Liver (tissue), 9 donors: ENCODE data around the gene GREB1L. TPM values are rescaled to one million over a fixed set of nuclear protein-coding genes. Genes with fewer than 3 reads are reported as not detected.

ENCODE experiments used
- DNase-seq: peaks from one replicate; pipeline ENCODE4 v3.0.0-alpha.2; 2017; ENCODE audit warnings: low spot score
- H3K27ac ChIP-seq, 2 donors: one replicate each; pipeline ENCODE4 v1.7.0; 2013; ENCODE audit warnings: inconsistent platforms in 2 of 2, low read length in 2 of 2, control low read depth in 1 of 2, low read depth in 1 of 2, mild to moderate bottlenecking in 1 of 2
- H3K27me3 ChIP-seq, 4 donors: one replicate each; pipeline versions ENCODE4 v1.6.1 to v1.7.0; 2013; ENCODE audit warnings: low read length in 3 of 4, inconsistent platforms in 1 of 4, mild to moderate bottlenecking in 1 of 4, moderate library complexity in 1 of 4; ENCODE audit not compliant: control insufficient read depth in 4 of 4, insufficient read depth in 4 of 4
- H3K36me3 ChIP-seq, 4 donors: one replicate each; pipeline versions ENCODE4 v1.6.1 to v1.7.0; 2013; ENCODE audit warnings: low read length in 3 of 4, mild to moderate bottlenecking in 3 of 4, low read depth in 1 of 4, moderate library complexity in 1 of 4; ENCODE audit not compliant: control insufficient read depth in 4 of 4, insufficient read depth in 3 of 4
- H3K4me1 ChIP-seq, 4 donors: one replicate each; pipeline versions ENCODE4 v1.6.1 to v1.7.0; 2013; ENCODE audit warnings: low read length in 3 of 4, mild to moderate bottlenecking in 3 of 4, moderate library complexity in 1 of 4; ENCODE audit not compliant: control insufficient read depth in 4 of 4, insufficient read depth in 4 of 4
- H3K4me3 ChIP-seq, 3 donors: one replicate each; pipeline versions ENCODE4 v1.6.1 to v1.7.0; 2013; ENCODE audit warnings: low read length in 3 of 3, control low read depth in 1 of 3, low read depth in 1 of 3, mild to moderate bottlenecking in 1 of 3
- H3K9ac ChIP-seq, 2 donors: one replicate each; pipeline ENCODE4 v1.7.0; 2013; ENCODE audit warnings: low read length in 2 of 2, mild to moderate bottlenecking in 2 of 2, moderate library complexity in 2 of 2, control low read depth in 1 of 2, low read depth in 1 of 2
- H3K9me3 ChIP-seq, 4 donors: one replicate each; pipeline versions ENCODE4 v1.6.1 to v1.7.0; 2013; ENCODE audit warnings: low read length in 3 of 4; ENCODE audit not compliant: control insufficient read depth in 4 of 4
- CTCF ChIP-seq: fragments of 150-350 bp; IDR thresholded peaks from 2 replicates; pipeline ENCODE4 v1.5.1; 2017; ENCODE audit warnings: improper control_type of control experiment, low read depth, low read length; ENCODE audit not compliant: missing input control
- EGR1 ChIP-seq, 2 donors: IDR thresholded peaks; 2 replicates each; pipeline ENCODE4 v1.6.1; 2016 to 2018; ENCODE audit warnings: antibody characterized with exemption in 2 of 2, low read depth in 2 of 2
- FOXA1 ChIP-seq: IDR thresholded peaks from 2 replicates; pipeline ENCODE4 v1.6.1; 2016; ENCODE audit warnings: antibody characterized with exemption
- FOXA2 ChIP-seq: IDR thresholded peaks from 2 replicates; pipeline ENCODE4 v1.6.1; 2016; ENCODE audit warnings: antibody characterized with exemption
- GABPA ChIP-seq, 2 donors: IDR thresholded peaks in 1 of 2; conservative IDR thresholded peaks in 1 of 2; 2 replicates each; pipeline ENCODE4 v1.6.1; 2016; ENCODE audit warnings: antibody characterized with exemption in 2 of 2, mild to moderate bottlenecking in 1 of 2, moderate library complexity in 1 of 2
- HNF4A ChIP-seq, 2 donors: conservative IDR thresholded peaks; 2 replicates each; pipeline ENCODE4 v1.6.1; 2016; ENCODE audit warnings: antibody characterized with exemption in 2 of 2, mild to moderate bottlenecking in 2 of 2
- HNF4G ChIP-seq: IDR thresholded peaks from 2 replicates; pipeline ENCODE4 v1.6.1; 2016; ENCODE audit warnings: antibody characterized with exemption
- JUND ChIP-seq, 2 donors: IDR thresholded peaks; 2 replicates each; pipeline ENCODE4 v1.6.1; 2016; ENCODE audit warnings: antibody characterized with exemption in 2 of 2
- MAX ChIP-seq: IDR thresholded peaks from 2 replicates; pipeline ENCODE4 v1.6.1; 2016; ENCODE audit warnings: antibody characterized with exemption
- NR2F2 ChIP-seq: IDR thresholded peaks from 2 replicates; pipeline ENCODE4 v1.6.1; 2016; ENCODE audit warnings: antibody characterized with exemption
- RAD21 ChIP-seq, 2 donors: IDR thresholded peaks; 2 replicates each; pipeline ENCODE4 v1.6.1; 2016; ENCODE audit warnings: antibody characterized with exemption in 2 of 2, mild to moderate bottlenecking in 2 of 2
- RXRA ChIP-seq, 2 donors: IDR thresholded peaks; 2 replicates each; pipeline ENCODE4 v1.6.1; 2017 to 2018; ENCODE audit warnings: antibody characterized with exemption in 2 of 2, mild to moderate bottlenecking in 1 of 2
- SP1 ChIP-seq: IDR thresholded peaks from 2 replicates; pipeline ENCODE4 v1.6.1; 2018; ENCODE audit warnings: antibody characterized with exemption, mild to moderate bottlenecking
- TAF1 ChIP-seq: conservative IDR thresholded peaks from 2 replicates; pipeline ENCODE4 v1.6.1; 2016; ENCODE audit warnings: antibody characterized with exemption, mild to moderate bottlenecking
- YY1 ChIP-seq: IDR thresholded peaks from 2 replicates; pipeline ENCODE4 v1.6.1; 2016; ENCODE audit warnings: antibody characterized with exemption, mild to moderate bottlenecking
- WGBS: extraction: QIAGEN DNeasy Blood & Tissue Kit; methylation state at CpG from one replicate; pipeline ENCODE4 v1.1.7; 2013; 5-methylcytosine and 5-hydroxymethylcytosine counted together
- polyA plus RNA-seq, 2 donors: library from polyadenylated mRNA; stranded (reverse) in 1 of 2; unstranded in 1 of 2; fragments of 200-250 nt in 1 of 2; fragments of >200 nt in 1 of 2; fragmentation: Nextera tagmentation in 1 of 2; extraction: Ambion mirVana in 1 of 2; gene quantifications; one replicate each; pipeline versions ENCODE4 v1.2.1 to v1.2.3, GENCODE V29; 2013 to 2015
- total RNA-seq, 2 donors: library from RNA; depleted of rRNA; stranded (reverse); fragments of >200 nt; gene quantifications; one replicate each; pipeline ENCODE4 v1.2.3, GENCODE V29; 2014
- TF ChIP-seq, protein P1 (sequence below): IDR thresholded peaks from 2 replicates; pipeline ENCODE4 v1.6.1; 2016; ENCODE audit warnings: antibody characterized with exemption, mild to moderate bottlenecking
- TF ChIP-seq, protein P2 (sequence below): IDR thresholded peaks from 2 replicates; pipeline ENCODE4 v1.6.1; 2016; ENCODE audit warnings: antibody characterized with exemption
- donor health status: healthy.
- donor health status: healthy.
- donor health status: healthy.
- donor health status: healthy.
- donor health status: healthy.

Gene GREB1L
- total and polyA plus RNA-seq, 4 donors = 1.2 to 13.1 (median 3.0) TPM

DNA sequence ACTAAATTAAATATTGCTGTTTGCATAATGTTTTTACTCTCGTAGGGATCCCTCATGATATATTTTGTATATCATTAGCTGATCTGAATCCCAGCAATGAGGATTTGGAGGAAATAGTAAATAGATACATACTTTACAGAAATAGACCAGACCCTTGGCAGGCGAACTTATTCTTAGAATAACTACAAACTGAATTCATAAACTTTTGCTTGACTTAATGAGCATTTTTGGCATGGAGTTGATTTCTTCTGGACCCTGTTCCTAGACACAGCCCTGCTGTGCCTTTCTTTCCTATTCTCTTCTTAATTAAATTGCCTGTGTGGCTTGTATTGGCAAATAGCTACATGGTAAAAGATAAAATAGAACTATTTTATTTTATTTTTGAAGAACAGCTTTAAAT lies 145.9 kb downstream of the GREB1L start:
- no peaks in the 10 kb centered on the region for H3K4me1 ChIP-seq
- H3K4me3 ChIP-seq = no peak overlapping the region
- H3K27ac ChIP-seq = no peak overlapping the region
- no peak for DNase-seq
- H3K9me3 ChIP-seq = no peaks in the 10 kb centered on the region
- H3K9ac ChIP-seq = no peak overlapping the region
- no peaks in the 10 kb centered on the region for H3K36me3 ChIP-seq
- 85% methylated on average over 2 of the region's 2 CpGs for WGBS
- TF ChIP-seq EGR1 (IDR thresholded peaks at IDR 0.05; ENCODE audit: low read depth in 2 of 2) (no peak), HNF4G (no peak), RAD21 (IDR thresholded peaks at IDR 0.05) (no peak), CTCF (no peak), GABPA (IDR thresholded peaks at IDR 0.05 in 1 of 2, conservative IDR thresholded peaks at IDR 0.05 in 1 of 2) (no peak), FOXA2 (no peak), MAX (no peak), HNF4A (conservative IDR thresholded peaks at IDR 0.05) (no peak), NR2F2 (no peak), SP1 (no peak), RXRA (IDR thresholded peaks at IDR 0.05) (no peak), JUND (IDR thresholded peaks at IDR 0.05) (no peak), TAF1 (no peak), YY1 (no peak), FOXA1 (no peak)
- TF ChIP-seq, protein P1, sequence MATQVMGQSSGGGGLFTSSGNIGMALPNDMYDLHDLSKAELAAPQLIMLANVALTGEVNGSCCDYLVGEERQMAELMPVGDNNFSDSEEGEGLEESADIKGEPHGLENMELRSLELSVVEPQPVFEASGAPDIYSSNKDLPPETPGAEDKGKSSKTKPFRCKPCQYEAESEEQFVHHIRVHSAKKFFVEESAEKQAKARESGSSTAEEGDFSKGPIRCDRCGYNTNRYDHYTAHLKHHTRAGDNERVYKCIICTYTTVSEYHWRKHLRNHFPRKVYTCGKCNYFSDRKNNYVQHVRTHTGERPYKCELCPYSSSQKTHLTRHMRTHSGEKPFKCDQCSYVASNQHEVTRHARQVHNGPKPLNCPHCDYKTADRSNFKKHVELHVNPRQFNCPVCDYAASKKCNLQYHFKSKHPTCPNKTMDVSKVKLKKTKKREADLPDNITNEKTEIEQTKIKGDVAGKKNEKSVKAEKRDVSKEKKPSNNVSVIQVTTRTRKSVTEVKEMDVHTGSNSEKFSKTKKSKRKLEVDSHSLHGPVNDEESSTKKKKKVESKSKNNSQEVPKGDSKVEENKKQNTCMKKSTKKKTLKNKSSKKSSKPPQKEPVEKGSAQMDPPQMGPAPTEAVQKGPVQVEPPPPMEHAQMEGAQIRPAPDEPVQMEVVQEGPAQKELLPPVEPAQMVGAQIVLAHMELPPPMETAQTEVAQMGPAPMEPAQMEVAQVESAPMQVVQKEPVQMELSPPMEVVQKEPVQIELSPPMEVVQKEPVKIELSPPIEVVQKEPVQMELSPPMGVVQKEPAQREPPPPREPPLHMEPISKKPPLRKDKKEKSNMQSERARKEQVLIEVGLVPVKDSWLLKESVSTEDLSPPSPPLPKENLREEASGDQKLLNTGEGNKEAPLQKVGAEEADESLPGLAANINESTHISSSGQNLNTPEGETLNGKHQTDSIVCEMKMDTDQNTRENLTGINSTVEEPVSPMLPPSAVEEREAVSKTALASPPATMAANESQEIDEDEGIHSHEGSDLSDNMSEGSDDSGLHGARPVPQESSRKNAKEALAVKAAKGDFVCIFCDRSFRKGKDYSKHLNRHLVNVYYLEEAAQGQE = no peak
- TF ChIP-seq, protein P2, sequence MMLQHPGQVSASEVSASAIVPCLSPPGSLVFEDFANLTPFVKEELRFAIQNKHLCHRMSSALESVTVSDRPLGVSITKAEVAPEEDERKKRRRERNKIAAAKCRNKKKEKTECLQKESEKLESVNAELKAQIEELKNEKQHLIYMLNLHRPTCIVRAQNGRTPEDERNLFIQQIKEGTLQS = no peak
- H3K27me3 ChIP-seq = no peaks in the 10 kb centered on the region

GRCh38 chr18:21389283-21389682 lies 147.3 kb downstream of the GREB1L start:
- H3K4me1 ChIP-seq = no peaks in the 10 kb centered on the region
- H3K27me3 ChIP-seq = no peaks in the 10 kb centered on the region
- 88% methylated on average over 2 of the region's 2 CpGs for WGBS

More at GRCh38 chr18:21389283-21389682, 147.3 kb downstream of the GREB1L start:
- Histone ChIP-seq H3K9me3 (no peaks in the 10 kb centered on the region), H3K36me3 (no peaks in the 10 kb centered on the region), H3K9ac (no peak overlapping the region), H3K4me3 (no peak overlapping the region), H3K27ac (no peak overlapping the region)
- TF ChIP-seq, protein P2 = no peak
- TF ChIP-seq TAF1 (no peak), FOXA2 (no peak), RAD21 (IDR thresholded peaks at IDR 0.05) (no peak), HNF4G (no peak)
- DNase-seq = no peak
